WTC11 (cell line): ENCODE results near the gene LRMDA. TPM values are rescaled to one million over a fixed set of nuclear protein-coding genes. Genes with fewer than 3 reads are reported as not detected.

Experiments used
- ATAC-seq: fragments of 200-7000 bp; cut with Tn5 transposase; 2 replicates; pipeline ENCODE4 v1.10.0; 2021; ENCODE audit warnings: mild to moderate bottlenecking, moderate library complexity
- CTCF ChIA-PET: fragments of 300-600 bp; sonication (Branson Sonifier 250); formaldehyde crosslinking; loops from one replicate; lab custom pipeline; 2021; ENCODE audit warnings: antibody characterized with exemption; lab: Charles Lee
- POLR2A ChIA-PET: fragments of 350-600 bp; sonication (Branson Sonifier 250); formaldehyde crosslinking; loops from one replicate; lab custom pipeline; 2021; ENCODE audit warnings: antibody characterized with exemption; lab: Charles Lee
- DNase-seq: peaks from one replicate; pipeline ENCODE4 v3.0.0; 2021; ENCODE audit warnings: low spot score
- H3K27ac Mint-ChIP-seq: 2 replicates; pipeline ENCODE4 v1.8.0; 2021; ENCODE audit warnings: mixed read lengths
- H3K27me3 Mint-ChIP-seq: 2 replicates; pipeline ENCODE4 v1.8.0; 2021; ENCODE audit warnings: low read depth, mild to moderate bottlenecking, moderate library complexity, mixed read lengths
- H3K36me3 Mint-ChIP-seq: 2 replicates; pipeline ENCODE4 v1.8.0; 2021; ENCODE audit warnings: mixed read lengths
- H3K4me1 Mint-ChIP-seq: 2 replicates; pipeline ENCODE4 v1.8.0; 2022; ENCODE audit warnings: mixed read lengths
- H3K4me3 Mint-ChIP-seq: 2 replicates; pipeline ENCODE4 v1.8.0; 2021; ENCODE audit warnings: mild to moderate bottlenecking, moderate library complexity, mixed read lengths
- H3K9me3 Mint-ChIP-seq: 2 replicates; pipeline ENCODE4 v1.8.0; 2021; ENCODE audit warnings: mixed read lengths
- CREM ChIP-seq: sonication (generic); formaldehyde crosslinking; IDR thresholded peaks from 2 replicates; pipeline ENCODE4 v1.8.1; 2022; ENCODE audit warnings: mild to moderate bottlenecking, missing genetic modification reagents, moderate library complexity
- ELF4 ChIP-seq: sonication (generic); formaldehyde crosslinking; IDR thresholded peaks from 2 replicates; pipeline ENCODE4 v1.8.1; 2022; ENCODE audit warnings: low read depth, mild to moderate bottlenecking, moderate library complexity, missing genetic modification reagents
- EMX1 ChIP-seq: fragments of 250-450 bp; sonication (Bioruptor Pico); IDR thresholded peaks from 2 replicates; pipeline ENCODE4 v1.8.0; 2021; ENCODE audit warnings: mild to moderate bottlenecking
- NFATC4 ChIP-seq: fragments of 250-450 bp; sonication (Bioruptor Pico); IDR thresholded peaks from 2 replicates; pipeline ENCODE4 v1.9.0; 2021; ENCODE audit warnings: mild to moderate bottlenecking
- OVOL2 ChIP-seq: fragments of 250-450 bp; sonication (Bioruptor Pico); IDR thresholded peaks from 2 replicates; pipeline ENCODE4 v1.9.0; 2021; ENCODE audit warnings: mild to moderate bottlenecking, borderline replicate concordance
- TEAD1 ChIP-seq: sonication (generic); formaldehyde crosslinking; IDR thresholded peaks from 2 replicates; pipeline ENCODE4 v1.8.0; 2022; ENCODE audit warnings: mild to moderate bottlenecking, missing genetic modification reagents
- TEAD4 ChIP-seq: sonication (generic); formaldehyde crosslinking; IDR thresholded peaks from 2 replicates; pipeline ENCODE4 v1.8.0; 2022; ENCODE audit warnings: mild to moderate bottlenecking, missing genetic modification reagents
- ZNF138 ChIP-seq: sonication (generic); formaldehyde crosslinking; conservative IDR thresholded peaks from 2 replicates; pipeline ENCODE4 v1.8.1; 2022; ENCODE audit warnings: mild to moderate bottlenecking, moderate library complexity, missing genetic modification reagents
- ZNF219 ChIP-seq: sonication (generic); formaldehyde crosslinking; IDR thresholded peaks from 2 replicates; pipeline ENCODE4 v1.8.0; 2023; ENCODE audit warnings: missing genetic modification reagents, mild to moderate bottlenecking, borderline replicate concordance
- ZNF416 ChIP-seq: fragments of 250-450 bp; sonication (Bioruptor Pico); IDR thresholded peaks from 2 replicates; pipeline ENCODE4 v1.9.0; 2021; ENCODE audit warnings: mild to moderate bottlenecking, inconsistent platforms
- total RNA-seq: library from RNA; stranded (reverse); gene quantifications from 3 replicates; pipeline ENCODE4 v1.2.3, GENCODE V29; 2021
- TF ChIP-seq, protein P1 (sequence below): sonication (generic); formaldehyde crosslinking; IDR thresholded peaks from 2 replicates; pipeline ENCODE4 v1.8.1; 2023; ENCODE audit warnings: mild to moderate bottlenecking, missing genetic modification reagents, borderline replicate concordance
- TF ChIP-seq, protein P2 (sequence below): fragments of 250-450 bp; sonication (Bioruptor Pico); IDR thresholded peaks from 2 replicates; pipeline ENCODE4 v1.8.0; 2021; ENCODE audit warnings: mild to moderate bottlenecking
- TF ChIP-seq, protein P3 (sequence below): sonication (generic); formaldehyde crosslinking; IDR thresholded peaks from 2 replicates; pipeline ENCODE4 v1.8.0; 2023; ENCODE audit warnings: mild to moderate bottlenecking, missing genetic modification reagents
- TF ChIP-seq, protein P4 (sequence below): fragments of 250-450 bp; sonication (Bioruptor Pico); IDR thresholded peaks from 2 replicates; pipeline ENCODE4 v1.9.0; 2021; ENCODE audit warnings: moderate library complexity, mild to moderate bottlenecking, inconsistent platforms, borderline replicate concordance
- TF ChIP-seq, protein P5 (sequence below): fragments of 250-450 bp; sonication (Bioruptor Pico); conservative IDR thresholded peaks from 2 replicates; pipeline ENCODE4 v1.9.0; 2021; ENCODE audit warnings: mild to moderate bottlenecking
- TF ChIP-seq, protein P6 (sequence below): sonication (generic); formaldehyde crosslinking; IDR thresholded peaks from 2 replicates; pipeline ENCODE4 v1.8.1; 2022; ENCODE audit warnings: mild to moderate bottlenecking, moderate library complexity, missing genetic modification reagents
- TF ChIP-seq, protein P7 (sequence below): fragments of 250-450 bp; sonication (Bioruptor Pico); IDR thresholded peaks from 2 replicates; pipeline ENCODE4 v2.1.2; 2022; ENCODE audit warnings: mild to moderate bottlenecking, moderate library complexity
- TF ChIP-seq, protein P8 (sequence below): sonication (generic); formaldehyde crosslinking; IDR thresholded peaks from 2 replicates; pipeline ENCODE4 v1.8.0; 2022; ENCODE audit warnings: missing genetic modification reagents

The LRMDA gene
- total RNA-seq, 1 experiment from 2014 or later = 0.92 TPM

DNA sequence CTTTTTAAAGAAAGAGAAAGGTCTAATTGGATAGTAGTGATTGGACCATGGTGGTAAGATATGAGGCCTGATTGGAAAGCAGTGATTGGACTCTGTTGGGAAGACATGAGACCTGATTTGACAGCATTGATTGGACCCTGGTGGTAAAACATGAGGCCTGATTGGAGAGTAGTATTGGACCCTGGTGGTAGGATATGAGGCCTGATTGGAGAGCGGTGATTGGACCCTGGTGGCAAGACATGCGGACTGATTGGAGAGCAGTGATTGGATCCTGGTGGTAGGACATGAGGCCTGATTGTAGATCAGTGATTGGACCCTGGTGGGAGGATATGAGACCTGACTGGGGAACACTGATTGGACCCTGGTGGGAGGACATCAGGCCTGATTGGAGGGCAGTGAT lies 444.3 kb downstream of the LRMDA start (continued):
- TF ChIP-seq, protein P1, sequence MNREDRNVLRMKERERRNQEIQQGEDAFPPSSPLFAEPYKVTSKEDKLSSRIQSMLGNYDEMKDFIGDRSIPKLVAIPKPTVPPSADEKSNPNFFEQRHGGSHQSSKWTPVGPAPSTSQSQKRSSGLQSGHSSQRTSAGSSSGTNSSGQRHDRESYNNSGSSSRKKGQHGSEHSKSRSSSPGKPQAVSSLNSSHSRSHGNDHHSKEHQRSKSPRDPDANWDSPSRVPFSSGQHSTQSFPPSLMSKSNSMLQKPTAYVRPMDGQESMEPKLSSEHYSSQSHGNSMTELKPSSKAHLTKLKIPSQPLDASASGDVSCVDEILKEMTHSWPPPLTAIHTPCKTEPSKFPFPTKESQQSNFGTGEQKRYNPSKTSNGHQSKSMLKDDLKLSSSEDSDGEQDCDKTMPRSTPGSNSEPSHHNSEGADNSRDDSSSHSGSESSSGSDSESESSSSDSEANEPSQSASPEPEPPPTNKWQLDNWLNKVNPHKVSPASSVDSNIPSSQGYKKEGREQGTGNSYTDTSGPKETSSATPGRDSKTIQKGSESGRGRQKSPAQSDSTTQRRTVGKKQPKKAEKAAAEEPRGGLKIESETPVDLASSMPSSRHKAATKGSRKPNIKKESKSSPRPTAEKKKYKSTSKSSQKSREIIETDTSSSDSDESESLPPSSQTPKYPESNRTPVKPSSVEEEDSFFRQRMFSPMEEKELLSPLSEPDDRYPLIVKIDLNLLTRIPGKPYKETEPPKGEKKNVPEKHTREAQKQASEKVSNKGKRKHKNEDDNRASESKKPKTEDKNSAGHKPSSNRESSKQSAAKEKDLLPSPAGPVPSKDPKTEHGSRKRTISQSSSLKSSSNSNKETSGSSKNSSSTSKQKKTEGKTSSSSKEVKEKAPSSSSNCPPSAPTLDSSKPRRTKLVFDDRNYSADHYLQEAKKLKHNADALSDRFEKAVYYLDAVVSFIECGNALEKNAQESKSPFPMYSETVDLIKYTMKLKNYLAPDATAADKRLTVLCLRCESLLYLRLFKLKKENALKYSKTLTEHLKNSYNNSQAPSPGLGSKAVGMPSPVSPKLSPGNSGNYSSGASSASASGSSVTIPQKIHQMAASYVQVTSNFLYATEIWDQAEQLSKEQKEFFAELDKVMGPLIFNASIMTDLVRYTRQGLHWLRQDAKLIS (CRISPR knock-in tag) = no peak
- TF ChIP-seq ELF4 (CRISPR knock-in tag) (no peak), ZNF416 (no peak), TEAD4 (CRISPR knock-in tag) (no peak), ZNF219 (CRISPR knock-in tag) (no peak)
- TF ChIP-seq, protein P2, sequence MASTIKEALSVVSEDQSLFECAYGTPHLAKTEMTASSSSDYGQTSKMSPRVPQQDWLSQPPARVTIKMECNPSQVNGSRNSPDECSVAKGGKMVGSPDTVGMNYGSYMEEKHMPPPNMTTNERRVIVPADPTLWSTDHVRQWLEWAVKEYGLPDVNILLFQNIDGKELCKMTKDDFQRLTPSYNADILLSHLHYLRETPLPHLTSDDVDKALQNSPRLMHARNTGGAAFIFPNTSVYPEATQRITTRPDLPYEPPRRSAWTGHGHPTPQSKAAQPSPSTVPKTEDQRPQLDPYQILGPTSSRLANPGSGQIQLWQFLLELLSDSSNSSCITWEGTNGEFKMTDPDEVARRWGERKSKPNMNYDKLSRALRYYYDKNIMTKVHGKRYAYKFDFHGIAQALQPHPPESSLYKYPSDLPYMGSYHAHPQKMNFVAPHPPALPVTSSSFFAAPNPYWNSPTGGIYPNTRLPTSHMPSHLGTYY (CRISPR knock-in tag) = no peak

DNA sequence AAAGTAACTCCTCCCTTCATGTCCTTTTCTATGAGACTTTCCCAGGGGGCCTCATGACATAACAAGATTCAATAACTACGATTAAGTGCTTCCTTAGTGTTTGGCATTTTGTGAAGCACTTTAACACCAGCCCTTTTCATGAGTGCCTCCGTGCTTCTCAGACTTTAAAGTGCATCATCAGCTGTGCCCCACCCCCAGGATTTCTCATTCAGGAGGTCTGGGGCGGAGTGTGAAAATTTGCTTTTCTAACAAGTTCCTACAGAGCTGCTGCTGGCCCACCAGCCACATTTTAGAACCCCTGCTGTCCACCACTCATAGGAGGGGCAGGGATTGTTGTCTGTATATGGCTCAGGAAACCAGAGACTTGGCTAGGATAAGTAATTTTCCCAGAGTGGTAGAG lies 445.3 kb downstream of the LRMDA start:
- CTCF ChIA-PET = interaction anchor here (0.9 kb wide), 1 partner anchor 160 kb away, joined by 4 read pairs; no protein-coding TSS in a partner anchor

More for the DNA sequence above, 445.3 kb downstream of the LRMDA start:
- POLR2A ChIA-PET = no interaction called here
- TF ChIP-seq, protein P3, sequence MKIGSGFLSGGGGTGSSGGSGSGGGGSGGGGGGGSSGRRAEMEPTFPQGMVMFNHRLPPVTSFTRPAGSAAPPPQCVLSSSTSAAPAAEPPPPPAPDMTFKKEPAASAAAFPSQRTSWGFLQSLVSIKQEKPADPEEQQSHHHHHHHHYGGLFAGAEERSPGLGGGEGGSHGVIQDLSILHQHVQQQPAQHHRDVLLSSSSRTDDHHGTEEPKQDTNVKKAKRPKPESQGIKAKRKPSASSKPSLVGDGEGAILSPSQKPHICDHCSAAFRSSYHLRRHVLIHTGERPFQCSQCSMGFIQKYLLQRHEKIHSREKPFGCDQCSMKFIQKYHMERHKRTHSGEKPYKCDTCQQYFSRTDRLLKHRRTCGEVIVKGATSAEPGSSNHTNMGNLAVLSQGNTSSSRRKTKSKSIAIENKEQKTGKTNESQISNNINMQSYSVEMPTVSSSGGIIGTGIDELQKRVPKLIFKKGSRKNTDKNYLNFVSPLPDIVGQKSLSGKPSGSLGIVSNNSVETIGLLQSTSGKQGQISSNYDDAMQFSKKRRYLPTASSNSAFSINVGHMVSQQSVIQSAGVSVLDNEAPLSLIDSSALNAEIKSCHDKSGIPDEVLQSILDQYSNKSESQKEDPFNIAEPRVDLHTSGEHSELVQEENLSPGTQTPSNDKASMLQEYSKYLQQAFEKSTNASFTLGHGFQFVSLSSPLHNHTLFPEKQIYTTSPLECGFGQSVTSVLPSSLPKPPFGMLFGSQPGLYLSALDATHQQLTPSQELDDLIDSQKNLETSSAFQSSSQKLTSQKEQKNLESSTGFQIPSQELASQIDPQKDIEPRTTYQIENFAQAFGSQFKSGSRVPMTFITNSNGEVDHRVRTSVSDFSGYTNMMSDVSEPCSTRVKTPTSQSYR (CRISPR knock-in tag) = no peak
- TF ChIP-seq ELF4 (CRISPR knock-in tag) (no peak), NFATC4 (no peak), ZNF138 (no peak), TEAD1 (CRISPR knock-in tag) (no peak), OVOL2 (CRISPR knock-in tag) (no peak), CREM (no peak), EMX1 (CRISPR knock-in tag) (no peak)
- TF ChIP-seq, protein P4, sequence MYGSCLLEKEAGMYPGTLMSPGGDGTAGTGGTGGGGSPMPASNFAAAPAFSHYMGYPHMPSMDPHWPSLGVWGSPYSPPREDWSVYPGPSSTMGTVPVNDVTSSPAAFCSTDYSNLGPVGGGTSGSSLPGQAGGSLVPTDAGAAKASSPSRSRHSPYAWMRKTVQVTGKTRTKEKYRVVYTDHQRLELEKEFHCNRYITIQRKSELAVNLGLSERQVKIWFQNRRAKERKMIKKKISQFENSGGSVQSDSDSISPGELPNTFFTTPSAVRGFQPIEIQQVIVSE = no peak
- TF ChIP-seq, protein P5, sequence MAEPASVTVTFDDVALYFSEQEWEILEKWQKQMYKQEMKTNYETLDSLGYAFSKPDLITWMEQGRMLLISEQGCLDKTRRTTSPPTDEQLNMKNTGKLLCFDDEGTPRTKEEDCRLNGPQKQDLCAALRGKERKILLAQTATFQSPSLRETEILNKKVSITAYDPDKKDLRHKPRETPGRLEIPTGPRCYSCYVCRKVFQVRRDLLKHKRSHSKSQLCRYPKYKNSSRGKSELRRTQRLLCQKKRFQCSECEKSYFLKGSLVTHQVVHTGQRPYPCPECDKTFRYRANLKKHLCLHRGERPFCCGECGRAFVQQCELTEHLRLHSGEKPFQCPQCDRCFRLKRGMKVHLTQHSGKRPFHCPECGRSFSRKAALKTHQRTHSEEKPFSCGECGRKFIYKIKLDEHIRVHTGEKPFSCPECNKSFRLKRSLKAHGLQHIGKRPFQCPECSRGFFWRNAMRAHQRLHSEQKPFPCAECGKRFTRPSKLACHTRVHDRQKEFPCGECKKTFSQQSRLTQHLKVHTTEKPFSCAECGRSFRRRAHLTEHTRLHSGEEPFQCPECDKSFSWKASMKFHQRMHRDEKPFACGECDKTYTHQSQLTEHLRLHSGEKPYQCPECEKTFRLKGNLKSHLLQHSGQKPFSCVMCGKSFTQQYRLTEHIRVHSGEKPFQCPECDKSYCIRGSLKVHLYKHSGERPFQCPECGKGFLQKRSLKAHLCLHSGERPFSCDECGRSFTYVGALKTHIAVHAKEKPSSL (CRISPR knock-in tag) = no peak
- TF ChIP-seq, protein P6, sequence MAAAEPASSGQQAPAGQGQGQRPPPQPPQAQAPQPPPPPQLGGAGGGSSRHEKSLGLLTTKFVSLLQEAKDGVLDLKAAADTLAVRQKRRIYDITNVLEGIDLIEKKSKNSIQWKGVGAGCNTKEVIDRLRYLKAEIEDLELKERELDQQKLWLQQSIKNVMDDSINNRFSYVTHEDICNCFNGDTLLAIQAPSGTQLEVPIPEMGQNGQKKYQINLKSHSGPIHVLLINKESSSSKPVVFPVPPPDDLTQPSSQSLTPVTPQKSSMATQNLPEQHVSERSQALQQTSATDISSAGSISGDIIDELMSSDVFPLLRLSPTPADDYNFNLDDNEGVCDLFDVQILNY (CRISPR knock-in tag) = no peak
- TF ChIP-seq, protein P7, sequence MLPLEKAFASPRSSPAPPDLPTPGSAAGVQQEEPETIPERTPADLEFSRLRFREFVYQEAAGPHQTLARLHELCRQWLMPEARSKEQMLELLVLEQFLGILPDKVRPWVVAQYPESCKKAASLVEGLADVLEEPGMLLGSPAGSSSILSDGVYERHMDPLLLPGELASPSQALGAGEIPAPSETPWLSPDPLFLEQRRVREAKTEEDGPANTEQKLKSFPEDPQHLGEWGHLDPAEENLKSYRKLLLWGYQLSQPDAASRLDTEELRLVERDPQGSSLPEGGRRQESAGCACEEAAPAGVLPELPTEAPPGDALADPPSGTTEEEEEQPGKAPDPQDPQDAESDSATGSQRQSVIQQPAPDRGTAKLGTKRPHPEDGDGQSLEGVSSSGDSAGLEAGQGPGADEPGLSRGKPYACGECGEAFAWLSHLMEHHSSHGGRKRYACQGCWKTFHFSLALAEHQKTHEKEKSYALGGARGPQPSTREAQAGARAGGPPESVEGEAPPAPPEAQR (CRISPR knock-in tag) = no peak
- TF ChIP-seq, protein P8, sequence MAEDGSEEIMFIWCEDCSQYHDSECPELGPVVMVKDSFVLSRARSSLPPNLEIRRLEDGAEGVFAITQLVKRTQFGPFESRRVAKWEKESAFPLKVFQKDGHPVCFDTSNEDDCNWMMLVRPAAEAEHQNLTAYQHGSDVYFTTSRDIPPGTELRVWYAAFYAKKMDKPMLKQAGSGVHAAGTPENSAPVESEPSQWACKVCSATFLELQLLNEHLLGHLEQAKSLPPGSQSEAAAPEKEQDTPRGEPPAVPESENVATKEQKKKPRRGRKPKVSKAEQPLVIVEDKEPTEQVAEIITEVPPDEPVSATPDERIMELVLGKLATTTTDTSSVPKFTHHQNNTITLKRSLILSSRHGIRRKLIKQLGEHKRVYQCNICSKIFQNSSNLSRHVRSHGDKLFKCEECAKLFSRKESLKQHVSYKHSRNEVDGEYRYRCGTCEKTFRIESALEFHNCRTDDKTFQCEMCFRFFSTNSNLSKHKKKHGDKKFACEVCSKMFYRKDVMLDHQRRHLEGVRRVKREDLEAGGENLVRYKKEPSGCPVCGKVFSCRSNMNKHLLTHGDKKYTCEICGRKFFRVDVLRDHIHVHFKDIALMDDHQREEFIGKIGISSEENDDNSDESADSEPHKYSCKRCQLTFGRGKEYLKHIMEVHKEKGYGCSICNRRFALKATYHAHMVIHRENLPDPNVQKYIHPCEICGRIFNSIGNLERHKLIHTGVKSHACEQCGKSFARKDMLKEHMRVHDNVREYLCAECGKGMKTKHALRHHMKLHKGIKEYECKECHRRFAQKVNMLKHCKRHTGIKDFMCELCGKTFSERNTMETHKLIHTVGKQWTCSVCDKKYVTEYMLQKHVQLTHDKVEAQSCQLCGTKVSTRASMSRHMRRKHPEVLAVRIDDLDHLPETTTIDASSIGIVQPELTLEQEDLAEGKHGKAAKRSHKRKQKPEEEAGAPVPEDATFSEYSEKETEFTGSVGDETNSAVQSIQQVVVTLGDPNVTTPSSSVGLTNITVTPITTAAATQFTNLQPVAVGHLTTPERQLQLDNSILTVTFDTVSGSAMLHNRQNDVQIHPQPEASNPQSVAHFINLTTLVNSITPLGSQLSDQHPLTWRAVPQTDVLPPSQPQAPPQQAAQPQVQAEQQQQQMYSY = no peak
- H3K27me3 Mint-ChIP-seq = peaks cover 3% of the 10 kb centered on the region; the same call in 1 of the 2 replicates
- peaks cover 9% of the 10 kb centered on the region for H3K9me3 Mint-ChIP-seq
- H3K36me3 Mint-ChIP-seq = no peaks in the 10 kb centered on the region
- DNase-seq (no peak), ATAC-seq (peak; percentile 30)
- H3K4me3 Mint-ChIP-seq = no peak overlapping the region
- no peak overlapping the region for H3K27ac Mint-ChIP-seq
- peaks cover 15% of the 10 kb centered on the region for H3K4me1 Mint-ChIP-seq
